Colonic mucosa (tissue), 4 donors: ENCODE measurements around the gene SEMA3E. TPM values are rescaled to one million over a fixed set of nuclear protein-coding genes. Genes with fewer than 3 reads are reported as not detected.

Experiments
- DNase-seq: peaks from one replicate; pipeline ENCODE4 v3.0.0-alpha.2; 2020
- H3K27ac ChIP-seq: fragments of 200-600 bp; one replicate; pipeline ENCODE4 v1.8.0; 2021
- H3K27me3 ChIP-seq: fragments of 200-600 bp; one replicate; pipeline ENCODE4 v1.8.0; 2021
- H3K36me3 ChIP-seq: fragments of 200-600 bp; one replicate; pipeline ENCODE4 v1.8.0; 2021
- H3K4me1 ChIP-seq: fragments of 200-600 bp; one replicate; pipeline ENCODE4 v1.8.0; 2021; ENCODE audit warnings: mild to moderate bottlenecking
- H3K4me3 ChIP-seq: fragments of 200-600 bp; one replicate; pipeline ENCODE4 v1.8.0; 2021
- H3K9ac ChIP-seq, 2 donors: one replicate each; pipeline ENCODE4 v1.7.0; 2013; ENCODE audit warnings: control low read depth in 2 of 2, low read depth in 2 of 2, low read length in 2 of 2
- H3K9me3 ChIP-seq: fragments of 200-600 bp; one replicate; pipeline ENCODE4 v1.8.0; 2021
- intact Hi-C: fragments of 100-400 bp; cut with DNase I; formaldehyde crosslinking; loops from one replicate; pipeline ENCODE4 v1.14.1; 2022
- total RNA-seq, 2 donors: library from RNA; stranded (reverse); fragmentation: NEBNext Ultra II Directional in 1 of 2; extraction: Animal tissue kit (Norgen Biotek cat#: 25700) in 1 of 2; gene quantifications; one replicate each; pipeline ENCODE4 v1.2.1, GENCODE V29; 2021
- TF ChIP-seq, protein P1 (sequence below): fragments of 200-600 bp; IDR thresholded peaks from one replicate; pipeline ENCODE4 v1.8.0; 2022; ENCODE audit warnings: antibody characterized with exemption, mild to moderate bottlenecking
- donor health status: healthy.
- donor health status: DM: no; HTN: no; CAD: no.
- donor health status: DM: no; HTN: no; CAD: no.

Gene SEMA3E
- total RNA-seq, 2 donors from 2014 or later, result 1.2 to 2.3 TPM

DNA sequence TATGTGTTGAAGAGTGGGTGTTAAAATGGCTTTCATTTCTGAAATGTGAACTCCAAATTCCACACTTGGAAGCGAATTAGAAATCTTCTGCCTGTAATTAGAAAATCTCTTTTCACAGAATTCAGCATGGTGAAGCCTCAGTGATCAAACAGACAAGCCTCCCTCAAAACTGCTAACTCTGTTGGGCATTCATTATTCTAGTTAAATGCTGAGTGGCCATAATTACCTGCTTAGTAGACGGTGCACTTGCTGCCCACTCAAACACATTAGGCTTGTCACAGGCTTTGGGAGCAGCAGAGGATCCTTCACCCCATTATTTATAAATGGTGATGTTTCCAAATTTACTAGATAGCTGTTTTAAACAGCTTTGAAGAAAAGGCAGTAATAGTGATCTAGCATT is 309.0 kb downstream of the SEMA3E start:
- Histone ChIP-seq H3K36me3 (no peaks in the 10 kb centered on the region), H3K9me3 (no peaks in the 10 kb centered on the region), H3K9ac (no peak overlapping the region), H3K4me3 (no peak overlapping the region), H3K4me1 (no peaks in the 10 kb centered on the region), H3K27ac (no peak overlapping the region), H3K27me3 (no peaks in the 10 kb centered on the region)
- intact Hi-C loops, result no loop called here
- TF ChIP-seq, protein P1, sequence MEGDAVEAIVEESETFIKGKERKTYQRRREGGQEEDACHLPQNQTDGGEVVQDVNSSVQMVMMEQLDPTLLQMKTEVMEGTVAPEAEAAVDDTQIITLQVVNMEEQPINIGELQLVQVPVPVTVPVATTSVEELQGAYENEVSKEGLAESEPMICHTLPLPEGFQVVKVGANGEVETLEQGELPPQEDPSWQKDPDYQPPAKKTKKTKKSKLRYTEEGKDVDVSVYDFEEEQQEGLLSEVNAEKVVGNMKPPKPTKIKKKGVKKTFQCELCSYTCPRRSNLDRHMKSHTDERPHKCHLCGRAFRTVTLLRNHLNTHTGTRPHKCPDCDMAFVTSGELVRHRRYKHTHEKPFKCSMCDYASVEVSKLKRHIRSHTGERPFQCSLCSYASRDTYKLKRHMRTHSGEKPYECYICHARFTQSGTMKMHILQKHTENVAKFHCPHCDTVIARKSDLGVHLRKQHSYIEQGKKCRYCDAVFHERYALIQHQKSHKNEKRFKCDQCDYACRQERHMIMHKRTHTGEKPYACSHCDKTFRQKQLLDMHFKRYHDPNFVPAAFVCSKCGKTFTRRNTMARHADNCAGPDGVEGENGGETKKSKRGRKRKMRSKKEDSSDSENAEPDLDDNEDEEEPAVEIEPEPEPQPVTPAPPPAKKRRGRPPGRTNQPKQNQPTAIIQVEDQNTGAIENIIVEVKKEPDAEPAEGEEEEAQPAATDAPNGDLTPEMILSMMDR, result no peak
- DNase-seq, result no peak

- Histone ChIP-seq H3K9me3 (no peaks in the 10 kb centered on the region), H3K36me3 (no peaks in the 10 kb centered on the region), H3K4me1 (no peaks in the 10 kb centered on the region), H3K27me3 (no peaks in the 10 kb centered on the region), H3K9ac (no peak overlapping the region), H3K4me3 (no peak overlapping the region), H3K27ac (no peak overlapping the region)
- DNase-seq, result no peak
- intact Hi-C loops, result no loop called here
- TF ChIP-seq, protein P1, result no peak
Observed at GRCh38 chr7:83338277-83338950, 310.5 kb downstream of the SEMA3E start.

DNA sequence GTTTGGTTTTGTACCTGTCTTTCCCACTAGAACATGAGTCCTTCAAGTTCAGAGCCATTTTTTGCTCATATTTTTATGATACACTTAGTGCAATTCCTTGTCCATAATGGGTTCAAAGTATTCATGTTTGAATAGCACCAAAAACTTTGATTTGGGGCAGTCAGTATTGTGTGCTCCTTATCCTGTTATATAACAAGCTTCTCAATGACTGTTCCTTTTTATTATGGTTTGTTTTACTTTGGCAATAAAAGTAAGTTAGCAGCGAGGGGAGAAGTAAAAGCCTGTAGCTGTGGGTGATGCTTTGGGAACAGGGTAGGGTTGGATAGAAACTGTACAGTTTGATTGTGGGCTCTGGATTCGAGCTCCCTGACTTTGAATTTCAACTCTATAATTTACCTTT is 311.9 kb downstream of the SEMA3E start:
- DNase-seq, result no peak

GRCh38 chr7:83326223-83326622 is 322.7 kb downstream of the SEMA3E start:
- intact Hi-C loops, result no loop called here
- Histone ChIP-seq H3K9me3 (no peaks in the 10 kb centered on the region), H3K36me3 (no peaks in the 10 kb centered on the region), H3K9ac (no peak overlapping the region), H3K4me1 (no peaks in the 10 kb centered on the region), H3K27me3 (no peaks in the 10 kb centered on the region), H3K4me3 (no peak overlapping the region), H3K27ac (no peak overlapping the region)
- no peak for DNase-seq
- TF ChIP-seq, protein P1, result no peak

More for the DNA sequence above, 311.9 kb downstream of the SEMA3E start:
- Histone ChIP-seq H3K4me1 (no peaks in the 10 kb centered on the region), H3K36me3 (no peaks in the 10 kb centered on the region), H3K9ac (no peak overlapping the region), H3K9me3 (no peaks in the 10 kb centered on the region), H3K27me3 (no peaks in the 10 kb centered on the region), H3K27ac (no peak overlapping the region), H3K4me3 (no peak overlapping the region)
- TF ChIP-seq, protein P1, result no peak
- intact Hi-C loops, result no loop called here

GRCh38 chr7:83325083-83325482 is 323.9 kb downstream of the SEMA3E start:
- TF ChIP-seq, protein P1, result no peak
- no peak overlapping the region for H3K4me3 ChIP-seq
- H3K27me3 ChIP-seq, result no peaks in the 10 kb centered on the region
- intact Hi-C loops, result no loop called here
- H3K27ac ChIP-seq, result no peak overlapping the region
- no peaks in the 10 kb centered on the region for H3K36me3 ChIP-seq
- H3K9me3 ChIP-seq, result no peaks in the 10 kb centered on the region
- DNase-seq, result no peak
- no peak overlapping the region for H3K9ac ChIP-seq
- no peaks in the 10 kb centered on the region for H3K4me1 ChIP-seq
